SK-N-SH (cell line): ENCODE measurements around the gene OR11H7.

Experiments used
- CTCF ChIP-seq: fragments of 200-600 bp; sonication (generic); IDR thresholded peaks from 2 replicates; pipeline ENCODE4 v1.6.1; 2017; ENCODE audit warnings: antibody characterized with exemption, mild to moderate bottlenecking, moderate library complexity
- MEF2A ChIP-seq: IDR thresholded peaks from 2 replicates; pipeline ENCODE4 v1.4.0; 2012; ENCODE audit warnings: low read depth, borderline replicate concordance
- TCF12 ChIP-seq: IDR thresholded peaks from 2 replicates; pipeline ENCODE4 v1.4.0; 2012
- YY1 ChIP-seq: IDR thresholded peaks from 2 replicates; pipeline ENCODE4 v1.4.0; 2012; ENCODE audit warnings: low read depth, mild to moderate bottlenecking

- TF ChIP-seq MEF2A, result no peak
- TF ChIP-seq CTCF, result no peak
- no peak for TF ChIP-seq YY1
- TF ChIP-seq TCF12, result no peak
Observed at GRCh38 chr14:20278414-20278813, 49.6 kb downstream of the OR11H7 start.
